Spleen (tissue), 7 donors: ENCODE data around the gene KRT7.

ENCODE experiments used
- POLR2A ChIP-seq, 3 donors: fragments of 450-650 bp; IDR thresholded peaks; one replicate each; pipeline ENCODE4 v1.5.1; 2017; ENCODE audit warnings: antibody characterized with exemption in 3 of 3, mild to moderate bottlenecking in 1 of 3
- POLR2AphosphoS5 ChIP-seq, 3 donors: sonication (generic); formaldehyde crosslinking; IDR thresholded peaks; one replicate each; pipeline ENCODE4 v1.5.1; 2017; ENCODE audit warnings: antibody characterized with exemption in 3 of 3
- TF ChIP-seq, protein P1 (sequence below), 11 experiments: fragments of 200-600 bp in 7 of 11; fragments of 450-650 bp in 4 of 11; sonication (generic) in 4 of 11; IDR thresholded peaks in 8 of 11; conservative IDR thresholded peaks in 3 of 11; 1 replicate in 7 of 11; 2 replicates in 4 of 11; pipeline versions ENCODE4 v1.4.0 to v1.8.0; 2016 to 2021; ENCODE audit warnings: antibody characterized with exemption in 11 of 11, inconsistent platforms in 4 of 11, mild to moderate bottlenecking in 1 of 11
- donor health status: DM: no; HTN: no; CAD: no; lungs with moderate emphysema.
- donor health status: DM: no; HTN: no; CAD: no.
- donor health status: DM: no; HTN: no; CAD: no.

DNA sequence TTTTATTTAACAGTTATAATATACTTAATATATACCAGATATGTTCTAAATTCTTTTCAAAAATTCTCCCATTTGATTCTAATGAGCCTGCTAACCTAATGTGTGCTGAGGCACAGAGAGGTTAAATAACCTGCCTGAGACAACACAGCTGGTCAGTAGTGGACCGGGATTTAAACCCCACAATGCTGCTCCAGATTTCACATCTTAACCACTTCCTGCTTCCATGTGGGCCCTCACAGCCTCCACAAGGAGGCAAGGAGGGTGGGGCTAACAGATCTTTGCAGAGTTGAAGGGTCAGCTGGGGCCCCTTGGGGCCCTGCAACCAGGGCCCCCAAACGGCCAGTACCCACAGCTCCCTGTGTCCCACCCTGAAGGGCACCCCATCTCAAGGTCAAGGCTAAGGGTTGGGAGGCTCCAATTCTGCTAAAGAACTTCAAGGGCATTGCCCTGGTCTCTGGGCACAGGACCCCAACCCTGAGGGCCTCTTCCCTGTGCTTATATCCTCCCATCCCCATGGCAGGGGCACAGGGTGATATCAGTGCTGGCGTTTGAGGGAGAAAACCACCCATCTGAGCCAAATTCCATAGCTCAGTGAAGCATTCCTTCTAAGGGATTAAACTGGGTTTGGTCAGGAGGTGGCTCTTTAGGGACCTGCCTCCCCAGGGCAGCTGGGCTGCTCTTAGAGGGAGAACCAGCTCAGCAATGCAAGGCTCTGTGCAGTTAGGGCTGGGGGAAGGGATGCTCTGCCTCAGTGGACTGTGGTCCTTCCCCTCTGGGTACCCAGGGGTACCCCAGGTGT lies 43.5 kb upstream of the KRT7 start:
- TF ChIP-seq POLR2A (IDR thresholded peaks at IDR 0.05) (no peak), POLR2AphosphoS5 (IDR thresholded peaks at IDR 0.05) (no peak)
- TF ChIP-seq, protein P1, sequence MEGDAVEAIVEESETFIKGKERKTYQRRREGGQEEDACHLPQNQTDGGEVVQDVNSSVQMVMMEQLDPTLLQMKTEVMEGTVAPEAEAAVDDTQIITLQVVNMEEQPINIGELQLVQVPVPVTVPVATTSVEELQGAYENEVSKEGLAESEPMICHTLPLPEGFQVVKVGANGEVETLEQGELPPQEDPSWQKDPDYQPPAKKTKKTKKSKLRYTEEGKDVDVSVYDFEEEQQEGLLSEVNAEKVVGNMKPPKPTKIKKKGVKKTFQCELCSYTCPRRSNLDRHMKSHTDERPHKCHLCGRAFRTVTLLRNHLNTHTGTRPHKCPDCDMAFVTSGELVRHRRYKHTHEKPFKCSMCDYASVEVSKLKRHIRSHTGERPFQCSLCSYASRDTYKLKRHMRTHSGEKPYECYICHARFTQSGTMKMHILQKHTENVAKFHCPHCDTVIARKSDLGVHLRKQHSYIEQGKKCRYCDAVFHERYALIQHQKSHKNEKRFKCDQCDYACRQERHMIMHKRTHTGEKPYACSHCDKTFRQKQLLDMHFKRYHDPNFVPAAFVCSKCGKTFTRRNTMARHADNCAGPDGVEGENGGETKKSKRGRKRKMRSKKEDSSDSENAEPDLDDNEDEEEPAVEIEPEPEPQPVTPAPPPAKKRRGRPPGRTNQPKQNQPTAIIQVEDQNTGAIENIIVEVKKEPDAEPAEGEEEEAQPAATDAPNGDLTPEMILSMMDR (IDR thresholded peaks at IDR 0.05 in 8 of 11, conservative IDR thresholded peaks at IDR 0.05 in 3 of 11): no peak
